ENCODE measurements around the gene MAGOHB.

The MAGOHB gene

DNA sequence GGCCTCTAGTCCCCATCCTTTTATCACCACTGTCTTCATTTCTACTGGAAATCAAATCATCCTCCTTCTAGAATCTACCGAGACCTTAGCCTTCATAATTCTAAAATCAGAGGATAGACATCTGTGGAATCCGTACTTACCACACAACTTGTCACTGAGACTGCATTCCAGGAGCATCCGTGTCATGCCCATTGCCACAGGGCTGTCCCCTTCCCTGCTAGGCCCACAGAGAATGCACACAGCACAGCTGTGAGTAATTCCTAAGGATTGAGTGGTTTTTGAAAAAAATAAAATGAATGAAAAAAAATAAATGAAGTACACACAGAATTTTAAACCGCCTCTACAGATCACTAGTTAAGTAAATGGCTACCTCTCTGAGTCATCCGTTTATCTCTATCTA is 21.0 kb upstream of the MAGOHB start:
- no peaks in the 10 kb centered on the region for H3K4me1 ChIP-seq (ENCODE audit: insufficient read depth, low read length)
- no peaks in the 10 kb centered on the region for H3K27me3 ChIP-seq (ENCODE audit: control insufficient read depth in 1 of 2, insufficient read depth in 2 of 2, low read length in 2 of 2)
- H3K4me3 ChIP-seq (ENCODE audit: low read depth in 1 of 2, low read length in 2 of 2), result no peak overlapping the region
- no peak overlapping the region for H3K27ac ChIP-seq (ENCODE audit: low read depth, low read length)
- no peak overlapping the region for H3K9ac ChIP-seq (ENCODE audit: low read length)
- H3K9me3 ChIP-seq (ENCODE audit: low read length), result no peaks in the 10 kb centered on the region
- no peaks in the 10 kb centered on the region for H3K36me3 ChIP-seq (ENCODE audit: insufficient read depth, low read length)

GRCh38 chr12:10633541-10633940 is 20.1 kb upstream of the MAGOHB start:
- Histone ChIP-seq H3K27me3 (ENCODE audit: control insufficient read depth in 1 of 2, insufficient read depth in 2 of 2, low read length in 2 of 2) (no peaks in the 10 kb centered on the region), H3K4me1 (ENCODE audit: insufficient read depth, low read length) (no peaks in the 10 kb centered on the region), H3K27ac (ENCODE audit: low read depth, low read length) (no peak overlapping the region), H3K36me3 (ENCODE audit: insufficient read depth, low read length) (no peaks in the 10 kb centered on the region), H3K9ac (ENCODE audit: low read length) (no peak overlapping the region), H3K9me3 (ENCODE audit: low read length) (no peaks in the 10 kb centered on the region), H3K4me3 (ENCODE audit: low read depth in 1 of 2, low read length in 2 of 2) (no peak overlapping the region)

DNA sequence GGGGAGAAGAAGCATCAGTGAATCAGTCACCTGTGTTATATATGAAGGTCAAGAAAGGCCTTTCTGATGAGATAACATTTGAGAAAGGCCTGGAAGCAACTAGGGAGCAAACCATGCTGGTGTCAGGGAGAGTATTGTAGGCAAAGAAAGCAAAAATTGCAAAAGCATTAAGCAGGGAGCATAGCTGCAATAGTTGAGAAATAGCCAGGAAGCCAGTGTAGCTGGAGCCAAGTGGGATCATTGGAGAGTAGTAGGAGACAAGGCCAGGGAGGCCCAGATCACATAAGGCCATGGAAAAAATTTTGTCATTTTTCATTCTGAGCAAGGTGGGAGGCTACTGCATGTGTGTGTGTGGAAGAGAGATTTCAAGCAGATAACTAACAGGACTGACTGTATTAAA is 18.8 kb upstream of the MAGOHB start:
- no peaks in the 10 kb centered on the region for H3K27me3 ChIP-seq (ENCODE audit: control insufficient read depth in 1 of 2, insufficient read depth in 2 of 2, low read length in 2 of 2)
- H3K4me3 ChIP-seq (ENCODE audit: low read depth in 1 of 2, low read length in 2 of 2), result no peak overlapping the region
- H3K9ac ChIP-seq (ENCODE audit: low read length), result no peak overlapping the region
- H3K27ac ChIP-seq (ENCODE audit: low read depth, low read length), result no peak overlapping the region
- H3K36me3 ChIP-seq (ENCODE audit: insufficient read depth, low read length), result no peaks in the 10 kb centered on the region
- H3K9me3 ChIP-seq (ENCODE audit: low read length), result no peaks in the 10 kb centered on the region
- H3K4me1 ChIP-seq (ENCODE audit: insufficient read depth, low read length), result no peaks in the 10 kb centered on the region

- no peak overlapping the region for H3K9ac ChIP-seq (ENCODE audit: low read length)
- no peaks in the 10 kb centered on the region for H3K27me3 ChIP-seq (ENCODE audit: control insufficient read depth in 1 of 2, insufficient read depth in 2 of 2, low read length in 2 of 2)
- no peaks in the 10 kb centered on the region for H3K9me3 ChIP-seq (ENCODE audit: low read length)
- no peak overlapping the region for H3K27ac ChIP-seq (ENCODE audit: low read depth, low read length)
- no peak overlapping the region for H3K4me3 ChIP-seq (ENCODE audit: low read depth in 1 of 2, low read length in 2 of 2)
- H3K4me1 ChIP-seq (ENCODE audit: insufficient read depth, low read length), result no peaks in the 10 kb centered on the region
- H3K36me3 ChIP-seq (ENCODE audit: insufficient read depth, low read length), result no peaks in the 10 kb centered on the region
These were observed 11.2 kb upstream of the MAGOHB start for GRCh38 chr12:10624605-10625004.

GRCh38 chr12:10623131-10623530 is 9.7 kb upstream of the MAGOHB start:
- H3K9ac ChIP-seq (ENCODE audit: low read length), result no peak overlapping the region
- H3K36me3 ChIP-seq (ENCODE audit: insufficient read depth, low read length), result no peaks in the 10 kb centered on the region

GRCh38 chr12:10621278-10621677 is 7.9 kb upstream of the MAGOHB start:
- no peak overlapping the region for H3K9ac ChIP-seq (ENCODE audit: low read length)

More at GRCh38 chr12:10623131-10623530, 9.7 kb upstream of the MAGOHB start:
- H3K27ac ChIP-seq (ENCODE audit: low read depth, low read length), result no peak overlapping the region
- no peaks in the 10 kb centered on the region for H3K4me1 ChIP-seq (ENCODE audit: insufficient read depth, low read length)
- H3K27me3 ChIP-seq (ENCODE audit: control insufficient read depth in 1 of 2, insufficient read depth in 2 of 2, low read length in 2 of 2), result no peaks in the 10 kb centered on the region
- H3K4me3 ChIP-seq (ENCODE audit: low read depth in 1 of 2, low read length in 2 of 2), result no peak overlapping the region
- no peaks in the 10 kb centered on the region for H3K9me3 ChIP-seq (ENCODE audit: low read length)

GRCh38 chr12:10620078-10620779 is 6.8 kb upstream of the MAGOHB start:
- Histone ChIP-seq H3K36me3 (ENCODE audit: insufficient read depth, low read length) (no peaks in the 10 kb centered on the region), H3K9ac (ENCODE audit: low read length) (no peak overlapping the region), H3K27me3 (ENCODE audit: control insufficient read depth in 1 of 2, insufficient read depth in 2 of 2, low read length in 2 of 2) (no peaks in the 10 kb centered on the region), H3K4me3 (ENCODE audit: low read depth in 1 of 2, low read length in 2 of 2) (no peak overlapping the region), H3K4me1 (ENCODE audit: insufficient read depth, low read length) (no peaks in the 10 kb centered on the region), H3K9me3 (ENCODE audit: low read length) (no peaks in the 10 kb centered on the region), H3K27ac (ENCODE audit: low read depth, low read length) (no peak overlapping the region)

More at GRCh38 chr12:10621278-10621677, 7.9 kb upstream of the MAGOHB start:
- no peak overlapping the region for H3K4me3 ChIP-seq (ENCODE audit: low read depth in 1 of 2, low read length in 2 of 2)
- no peaks in the 10 kb centered on the region for H3K27me3 ChIP-seq (ENCODE audit: control insufficient read depth in 1 of 2, insufficient read depth in 2 of 2, low read length in 2 of 2)
- no peak overlapping the region for H3K27ac ChIP-seq (ENCODE audit: low read depth, low read length)
- no peaks in the 10 kb centered on the region for H3K4me1 ChIP-seq (ENCODE audit: insufficient read depth, low read length)
- no peaks in the 10 kb centered on the region for H3K9me3 ChIP-seq (ENCODE audit: low read length)
- no peaks in the 10 kb centered on the region for H3K36me3 ChIP-seq (ENCODE audit: insufficient read depth, low read length)

- H3K4me1 ChIP-seq (ENCODE audit: insufficient read depth, low read length), result no peaks in the 10 kb centered on the region
- H3K9ac ChIP-seq (ENCODE audit: low read length), result no peak overlapping the region
- H3K27me3 ChIP-seq (ENCODE audit: control insufficient read depth in 1 of 2, insufficient read depth in 2 of 2, low read length in 2 of 2), result no peaks in the 10 kb centered on the region
- H3K27ac ChIP-seq (ENCODE audit: low read depth, low read length), result no peak overlapping the region
- no peaks in the 10 kb centered on the region for H3K36me3 ChIP-seq (ENCODE audit: insufficient read depth, low read length)
- no peak overlapping the region for H3K4me3 ChIP-seq (ENCODE audit: low read depth in 1 of 2, low read length in 2 of 2)
- H3K9me3 ChIP-seq (ENCODE audit: low read length), result no peaks in the 10 kb centered on the region
These were observed 5.1 kb upstream of the MAGOHB start for GRCh38 chr12:10618338-10618987.

GRCh38 chr12:10617863-10618262 is 4.5 kb upstream of the MAGOHB start:
- Histone ChIP-seq H3K27ac (ENCODE audit: low read depth, low read length) (no peak overlapping the region), H3K9me3 (ENCODE audit: low read length) (no peaks in the 10 kb centered on the region), H3K4me1 (ENCODE audit: insufficient read depth, low read length) (peaks cover under 1% of the 10 kb centered on the region), H3K36me3 (ENCODE audit: insufficient read depth, low read length) (no peaks in the 10 kb centered on the region), H3K4me3 (ENCODE audit: low read depth in 1 of 2, low read length in 2 of 2) (no peak overlapping the region), H3K27me3 (ENCODE audit: control insufficient read depth in 1 of 2, insufficient read depth in 2 of 2, low read length in 2 of 2) (no peaks in the 10 kb centered on the region), H3K9ac (ENCODE audit: low read length) (no peak overlapping the region)

- no peaks in the 10 kb centered on the region for H3K36me3 ChIP-seq (ENCODE audit: insufficient read depth, low read length)
- no peak overlapping the region for H3K9ac ChIP-seq (ENCODE audit: low read length)
- H3K9me3 ChIP-seq (ENCODE audit: low read length), result no peaks in the 10 kb centered on the region
- no peak overlapping the region for H3K4me3 ChIP-seq (ENCODE audit: low read depth in 1 of 2, low read length in 2 of 2)
- H3K27me3 ChIP-seq (ENCODE audit: control insufficient read depth in 1 of 2, insufficient read depth in 2 of 2, low read length in 2 of 2), result no peaks in the 10 kb centered on the region
- H3K27ac ChIP-seq (ENCODE audit: low read depth, low read length), result no peak overlapping the region
- peaks cover 11% of the 10 kb centered on the region for H3K4me1 ChIP-seq (ENCODE audit: insufficient read depth, low read length)
These were observed 2.1 kb upstream of the MAGOHB start for GRCh38 chr12:10615532-10615931.

DNA sequence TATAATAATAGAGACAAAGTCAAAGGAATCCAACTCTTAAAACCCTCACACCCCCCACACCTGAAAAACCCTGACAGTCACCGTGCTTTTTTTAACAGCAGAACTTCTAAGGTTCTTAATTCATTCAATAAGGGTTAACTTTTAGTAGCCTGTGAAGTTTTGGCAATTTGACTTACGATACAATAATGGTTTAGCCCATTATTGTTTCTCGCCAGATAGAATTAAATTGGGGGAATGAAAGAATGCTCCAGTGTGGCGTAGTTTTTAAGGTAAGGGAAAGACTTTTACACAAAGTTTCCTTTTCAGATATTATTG is 604 bp upstream of the MAGOHB start:
- Histone ChIP-seq H3K27ac (ENCODE audit: low read depth, low read length) (peak overlapping the region; percentile 64), H3K4me1 (ENCODE audit: insufficient read depth, low read length) (peaks cover 11% of the 10 kb centered on the region), H3K9ac (ENCODE audit: low read length) (peak overlapping the region; percentile 91), H3K9me3 (ENCODE audit: low read length) (no peaks in the 10 kb centered on the region), H3K4me3 (ENCODE audit: low read depth in 1 of 2, low read length in 2 of 2) (peak overlapping the region; percentile 52 to 88), H3K36me3 (ENCODE audit: insufficient read depth, low read length) (no peaks in the 10 kb centered on the region), H3K27me3 (ENCODE audit: control insufficient read depth in 1 of 2, insufficient read depth in 2 of 2, low read length in 2 of 2) (no peaks in the 10 kb centered on the region)

GRCh38 chr12:10612984-10613348 is 443 bp downstream of the MAGOHB start:
- Histone ChIP-seq H3K4me1 (ENCODE audit: insufficient read depth, low read length) (peaks cover 11% of the 10 kb centered on the region), H3K4me3 (ENCODE audit: low read depth in 1 of 2, low read length in 2 of 2) (peak overlapping the region; percentile 88 to 92), H3K9me3 (ENCODE audit: low read length) (no peaks in the 10 kb centered on the region), H3K27ac (ENCODE audit: low read depth, low read length) (peak overlapping the region; percentile 64), H3K36me3 (ENCODE audit: insufficient read depth, low read length) (no peaks in the 10 kb centered on the region), H3K9ac (ENCODE audit: low read length) (peak overlapping the region; percentile 91), H3K27me3 (ENCODE audit: control insufficient read depth in 1 of 2, insufficient read depth in 2 of 2, low read length in 2 of 2) (no peaks in the 10 kb centered on the region)

All from muscle layer of colon (tissue), 2 donors.